Ishikawa (cell line): Measurements from ENCODE around the gene RABEP2.

Experiments
- CEBPB ChIP-seq: IDR thresholded peaks from 2 replicates; pipeline ENCODE4 v1.6.1; 2012
- CREB1 ChIP-seq: IDR thresholded peaks from 2 replicates; pipeline ENCODE4 v1.6.1; 2012; ENCODE audit warnings: low read depth
- EGR1 ChIP-seq: IDR thresholded peaks from 2 replicates; pipeline ENCODE4 v1.6.1; 2012
- EP300 ChIP-seq: IDR thresholded peaks from 2 replicates; pipeline ENCODE4 v1.6.1; 2012; ENCODE audit warnings: borderline replicate concordance
- FOXM1 ChIP-seq: IDR thresholded peaks from 2 replicates; pipeline ENCODE4 v1.6.1; 2012; ENCODE audit warnings: low read depth, borderline replicate concordance
- MAX ChIP-seq: IDR thresholded peaks from 2 replicates; pipeline ENCODE4 v1.6.1; 2012
- NFIC ChIP-seq: IDR thresholded peaks from 2 replicates; pipeline ENCODE4 v1.6.1; 2012
- RAD21 ChIP-seq: IDR thresholded peaks from 2 replicates; pipeline ENCODE4 v1.6.1; 2012; ENCODE audit warnings: low read depth
- REST ChIP-seq: IDR thresholded peaks from 2 replicates; pipeline ENCODE4 v1.6.1; 2012; ENCODE audit warnings: low read depth, mild to moderate bottlenecking
- TAF1 ChIP-seq: IDR thresholded peaks from 2 replicates; pipeline ENCODE4 v1.6.1; 2012; ENCODE audit warnings: low read depth, mild to moderate bottlenecking
- TCF12 ChIP-seq: IDR thresholded peaks from 2 replicates; pipeline ENCODE4 v1.6.1; 2012; ENCODE audit warnings: low read depth
- TEAD4 ChIP-seq: IDR thresholded peaks from 2 replicates; pipeline ENCODE4 v1.6.1; 2012
- USF1 ChIP-seq: IDR thresholded peaks from 2 replicates; pipeline ENCODE4 v1.6.1; 2012
- YY1 ChIP-seq: IDR thresholded peaks from 2 replicates; pipeline ENCODE4 v1.6.1; 2012; ENCODE audit warnings: low read depth
- ZBTB7A ChIP-seq: IDR thresholded peaks from 2 replicates; pipeline ENCODE4 v1.6.1; 2012; ENCODE audit warnings: low read depth

Gene RABEP2

GRCh38 chr16:28869201-28869600 lies 55.8 kb downstream of the RABEP2 start:
- TF ChIP-seq TCF12: no peak
- TF ChIP-seq YY1: no peak

GRCh38 chr16:28867241-28867640 lies 57.8 kb downstream of the RABEP2 start:
- TF ChIP-seq RAD21 (no peak), YY1 (no peak), EP300 (no peak)

GRCh38 chr16:28866454-28866804 lies 58.6 kb downstream of the RABEP2 start:
- TF ChIP-seq NFIC: no peak
- TF ChIP-seq TCF12: no peak
- TF ChIP-seq CREB1: no peak
- TF ChIP-seq TAF1: no peak
- TF ChIP-seq USF1: no peak
- TF ChIP-seq FOXM1: no peak
- TF ChIP-seq ZBTB7A: no peak
- TF ChIP-seq TEAD4: no peak
- TF ChIP-seq EP300: no peak
- no peak for TF ChIP-seq EGR1
- no peak for TF ChIP-seq YY1
- TF ChIP-seq REST: no peak
- no peak for TF ChIP-seq RAD21

- TF ChIP-seq YY1 (no peak), NFIC (no peak), CEBPB (no peak), USF1 (no peak), MAX (no peak), CREB1 (no peak), EGR1 (no peak)
These were observed 59.1 kb downstream of the RABEP2 start for GRCh38 chr16:28865722-28866453.

- TF ChIP-seq MAX: no peak
- TF ChIP-seq EGR1: no peak
- TF ChIP-seq TEAD4: no peak
- no peak for TF ChIP-seq ZBTB7A
- no peak for TF ChIP-seq FOXM1
- no peak for TF ChIP-seq RAD21
- no peak for TF ChIP-seq CEBPB
- no peak for TF ChIP-seq CREB1
- no peak for TF ChIP-seq USF1
- TF ChIP-seq YY1: no peak
- no peak for TF ChIP-seq TCF12
- TF ChIP-seq TAF1: no peak
These were observed 59.9 kb downstream of the RABEP2 start for GRCh38 chr16:28865001-28865688.

- TF ChIP-seq ZBTB7A: peak; percentile 97; the same call in 1 of the 2 replicates
- no peak for TF ChIP-seq USF1
These were observed 60.9 kb downstream of the RABEP2 start for GRCh38 chr16:28863929-28864793.

GRCh38 chr16:28859326-28859725 lies 65.7 kb downstream of the RABEP2 start:
- no peak for TF ChIP-seq YY1
- TF ChIP-seq EGR1: no peak
- TF ChIP-seq NFIC: no peak
- no peak for TF ChIP-seq TEAD4
- no peak for TF ChIP-seq RAD21
- no peak for TF ChIP-seq USF1
- TF ChIP-seq TCF12: no peak
- no peak for TF ChIP-seq CREB1
- TF ChIP-seq ZBTB7A: no peak
- no peak for TF ChIP-seq CEBPB
- TF ChIP-seq FOXM1: no peak
- TF ChIP-seq MAX: no peak
- no peak for TF ChIP-seq EP300
- no peak for TF ChIP-seq REST
- TF ChIP-seq TAF1: no peak
